Measurements from ENCODE around the gene KCNA1.

The KCNA1 gene

DNA sequence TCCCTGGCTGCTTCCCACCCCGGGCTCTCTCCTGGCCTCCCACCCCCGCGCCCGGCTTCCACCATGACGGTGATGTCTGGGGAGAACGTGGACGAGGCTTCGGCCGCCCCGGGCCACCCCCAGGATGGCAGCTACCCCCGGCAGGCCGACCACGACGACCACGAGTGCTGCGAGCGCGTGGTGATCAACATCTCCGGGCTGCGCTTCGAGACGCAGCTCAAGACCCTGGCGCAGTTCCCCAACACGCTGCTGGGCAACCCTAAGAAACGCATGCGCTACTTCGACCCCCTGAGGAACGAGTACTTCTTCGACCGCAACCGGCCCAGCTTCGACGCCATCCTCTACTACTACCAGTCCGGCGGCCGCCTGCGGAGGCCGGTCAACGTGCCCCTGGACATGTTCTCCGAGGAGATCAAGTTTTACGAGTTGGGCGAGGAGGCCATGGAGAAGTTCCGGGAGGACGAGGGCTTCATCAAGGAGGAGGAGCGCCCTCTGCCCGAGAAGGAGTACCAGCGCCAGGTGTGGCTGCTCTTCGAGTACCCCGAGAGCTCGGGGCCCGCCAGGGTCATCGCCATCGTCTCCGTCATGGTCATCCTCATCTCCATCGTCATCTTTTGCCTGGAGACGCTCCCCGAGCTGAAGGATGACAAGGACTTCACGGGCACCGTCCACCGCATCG, 1.8 kb downstream of the KCNA1 start:
- TF ChIP-seq, protein P1, sequence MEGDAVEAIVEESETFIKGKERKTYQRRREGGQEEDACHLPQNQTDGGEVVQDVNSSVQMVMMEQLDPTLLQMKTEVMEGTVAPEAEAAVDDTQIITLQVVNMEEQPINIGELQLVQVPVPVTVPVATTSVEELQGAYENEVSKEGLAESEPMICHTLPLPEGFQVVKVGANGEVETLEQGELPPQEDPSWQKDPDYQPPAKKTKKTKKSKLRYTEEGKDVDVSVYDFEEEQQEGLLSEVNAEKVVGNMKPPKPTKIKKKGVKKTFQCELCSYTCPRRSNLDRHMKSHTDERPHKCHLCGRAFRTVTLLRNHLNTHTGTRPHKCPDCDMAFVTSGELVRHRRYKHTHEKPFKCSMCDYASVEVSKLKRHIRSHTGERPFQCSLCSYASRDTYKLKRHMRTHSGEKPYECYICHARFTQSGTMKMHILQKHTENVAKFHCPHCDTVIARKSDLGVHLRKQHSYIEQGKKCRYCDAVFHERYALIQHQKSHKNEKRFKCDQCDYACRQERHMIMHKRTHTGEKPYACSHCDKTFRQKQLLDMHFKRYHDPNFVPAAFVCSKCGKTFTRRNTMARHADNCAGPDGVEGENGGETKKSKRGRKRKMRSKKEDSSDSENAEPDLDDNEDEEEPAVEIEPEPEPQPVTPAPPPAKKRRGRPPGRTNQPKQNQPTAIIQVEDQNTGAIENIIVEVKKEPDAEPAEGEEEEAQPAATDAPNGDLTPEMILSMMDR (IDR thresholded peaks at IDR 0.05; ENCODE audit: low read depth, low read length), result no peak
- TF ChIP-seq POLR2A (IDR thresholded peaks at IDR 0.05; ENCODE audit: extremely low read depth, insufficient read length) (no peak), MYC (IDR thresholded peaks at IDR 0.05; ENCODE audit: low read depth, low read length) (no peak)
- TF ChIP-seq, protein P2, sequence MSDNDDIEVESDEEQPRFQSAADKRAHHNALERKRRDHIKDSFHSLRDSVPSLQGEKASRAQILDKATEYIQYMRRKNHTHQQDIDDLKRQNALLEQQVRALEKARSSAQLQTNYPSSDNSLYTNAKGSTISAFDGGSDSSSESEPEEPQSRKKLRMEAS (IDR thresholded peaks at IDR 0.05; ENCODE audit: low read depth, low read length), result no peak
- no peak for DNase-seq (ENCODE audit: low read depth)
- H3K4me3 ChIP-seq (ENCODE audit: low read depth, low read length), result no peak overlapping the region

DNA sequence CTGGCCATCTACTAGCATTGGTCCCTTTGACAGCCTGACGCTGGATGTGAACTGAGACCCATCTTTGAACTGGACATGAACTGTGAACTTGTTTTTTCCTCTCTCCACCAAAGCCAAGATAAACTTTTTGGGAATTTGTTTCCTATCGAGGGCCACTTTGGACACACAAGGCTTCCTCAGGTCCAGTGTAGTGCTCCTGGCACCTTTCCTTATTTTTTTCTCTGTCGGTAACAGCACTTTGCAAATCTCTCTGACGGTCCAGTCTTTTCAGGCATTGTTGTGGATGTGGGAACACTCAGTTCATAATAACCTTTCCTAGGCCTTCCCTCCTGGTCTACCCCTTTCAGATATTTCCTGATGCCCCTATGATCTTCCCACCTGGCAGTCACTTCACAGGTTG, 5.0 kb downstream of the KCNA1 start:
- H3K4me3 ChIP-seq (ENCODE audit: low read depth, low read length), result no peak overlapping the region
- no peak for DNase-seq (ENCODE audit: low read depth)
- TF ChIP-seq MYC (IDR thresholded peaks at IDR 0.05; ENCODE audit: low read depth, low read length), result no peak
- TF ChIP-seq, protein P2 (IDR thresholded peaks at IDR 0.05; ENCODE audit: low read depth, low read length), result no peak
- TF ChIP-seq, protein P1 (IDR thresholded peaks at IDR 0.05; ENCODE audit: low read depth, low read length), result no peak
- TF ChIP-seq POLR2A (IDR thresholded peaks at IDR 0.05; ENCODE audit: extremely low read depth, insufficient read length), result no peak

DNA sequence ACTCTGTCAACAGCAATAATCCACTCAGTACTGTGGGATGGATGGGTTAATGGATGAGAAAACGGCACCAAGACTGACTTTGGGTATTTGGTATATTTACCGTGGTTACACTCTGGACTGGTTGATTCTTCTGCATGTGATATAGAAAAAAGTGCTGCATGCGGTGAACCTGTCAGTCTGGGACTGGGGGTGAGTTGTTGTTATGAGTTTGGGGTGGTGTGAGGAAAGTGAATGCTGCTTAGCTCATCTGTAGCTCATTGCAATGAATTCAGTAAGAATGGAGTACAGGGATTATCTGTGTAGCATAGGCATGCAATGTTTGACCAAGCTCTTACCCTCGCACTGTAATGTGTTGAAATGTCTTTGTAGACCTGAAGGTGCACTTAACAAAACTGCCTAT, 6.0 kb downstream of the KCNA1 start:
- TF ChIP-seq, protein P2 (IDR thresholded peaks at IDR 0.05; ENCODE audit: low read depth, low read length), result no peak
- TF ChIP-seq POLR2A (IDR thresholded peaks at IDR 0.05; ENCODE audit: extremely low read depth, insufficient read length), result no peak
- TF ChIP-seq MYC (IDR thresholded peaks at IDR 0.05; ENCODE audit: low read depth, low read length), result no peak
- TF ChIP-seq, protein P1 (IDR thresholded peaks at IDR 0.05; ENCODE audit: low read depth, low read length), result no peak
- DNase-seq (ENCODE audit: low read depth), result no peak
- H3K4me3 ChIP-seq (ENCODE audit: low read depth, low read length), result no peak overlapping the region

DNA sequence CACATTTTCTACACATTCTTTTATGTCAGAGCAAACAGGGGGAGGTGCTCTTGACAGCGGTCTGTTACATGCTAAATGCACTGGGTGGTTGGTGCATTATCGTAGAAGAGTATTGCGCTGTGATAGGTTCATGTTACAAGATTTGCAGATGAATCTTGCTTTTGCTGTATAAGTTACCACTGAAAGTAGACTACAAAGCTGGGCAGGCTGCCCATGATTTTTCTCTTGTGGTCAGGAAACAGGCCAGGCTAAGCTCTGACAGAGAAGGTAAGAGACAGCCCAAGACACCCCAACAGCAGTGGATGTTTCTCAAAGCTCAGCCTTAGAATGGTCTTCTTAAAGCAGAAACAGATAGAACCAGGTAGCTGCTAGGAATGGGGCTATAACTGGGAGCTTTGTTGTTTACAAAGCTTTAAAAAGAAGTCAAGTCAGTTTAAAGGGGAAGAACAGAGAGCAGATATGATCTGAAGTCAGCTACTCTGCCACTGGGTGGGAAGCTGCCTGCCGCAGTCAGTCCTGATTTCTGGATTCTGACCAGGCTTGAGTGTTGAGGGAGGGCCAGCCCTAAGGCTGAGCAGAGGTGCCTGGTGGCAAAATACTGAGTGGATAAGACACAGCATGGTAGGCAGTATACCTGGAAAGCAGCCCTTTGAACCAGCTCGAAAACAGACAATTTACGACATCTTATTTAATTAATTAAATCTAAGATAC, 9.4 kb downstream of the KCNA1 start:
- no peak overlapping the region for H3K4me3 ChIP-seq (ENCODE audit: low read depth, low read length)
- DNase-seq (ENCODE audit: low read depth), result no peak

DNA sequence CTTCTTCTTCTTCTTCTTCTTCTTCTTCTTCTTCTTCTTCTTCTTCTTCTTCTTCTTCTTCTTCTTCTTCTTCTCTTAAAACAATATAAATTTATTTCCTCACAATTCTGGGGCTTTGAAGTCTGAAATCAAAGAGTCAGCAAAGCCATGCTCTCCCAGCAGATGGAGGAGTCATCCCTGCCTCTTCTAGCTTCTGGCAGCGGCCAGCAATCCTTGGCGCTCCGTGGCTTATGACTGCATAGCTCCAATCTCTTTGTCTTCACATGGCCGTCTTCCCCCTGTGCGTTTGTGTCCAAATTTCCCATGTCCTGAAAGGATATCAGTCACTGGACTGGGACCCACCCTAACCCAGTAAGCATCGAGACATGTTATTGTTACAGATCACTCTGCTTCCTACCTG, 22.9 kb downstream of the KCNA1 start:
- DNase-seq (ENCODE audit: low read depth), result no peak
- H3K4me3 ChIP-seq (ENCODE audit: low read depth, low read length), result no peak overlapping the region
- TF ChIP-seq, protein P2 (IDR thresholded peaks at IDR 0.05; ENCODE audit: low read depth, low read length), result no peak
- TF ChIP-seq POLR2A (IDR thresholded peaks at IDR 0.05; ENCODE audit: extremely low read depth, insufficient read length) (no peak), MYC (IDR thresholded peaks at IDR 0.05; ENCODE audit: low read depth, low read length) (no peak)
- TF ChIP-seq, protein P1 (IDR thresholded peaks at IDR 0.05; ENCODE audit: low read depth, low read length), result no peak

More for the DNA sequence above, 9.4 kb downstream of the KCNA1 start:
- TF ChIP-seq MYC (IDR thresholded peaks at IDR 0.05; ENCODE audit: low read depth, low read length), result no peak
- TF ChIP-seq, protein P2 (IDR thresholded peaks at IDR 0.05; ENCODE audit: low read depth, low read length), result no peak
- TF ChIP-seq POLR2A (IDR thresholded peaks at IDR 0.05; ENCODE audit: extremely low read depth, insufficient read length), result no peak
- TF ChIP-seq, protein P1 (IDR thresholded peaks at IDR 0.05; ENCODE audit: low read depth, low read length), result no peak
